GM12874 (cell line): ENCODE data around the gene ARHGAP10.

Experiments
- CTCF ChIP-seq: IDR thresholded peaks from 2 replicates; pipeline ENCODE4 v1.5.1; 2011; ENCODE audit warnings: low read depth, mild to moderate bottlenecking, control low read depth, low read length, moderate library complexity; ENCODE audit not compliant: insufficient read depth

The ARHGAP10 gene

DNA sequence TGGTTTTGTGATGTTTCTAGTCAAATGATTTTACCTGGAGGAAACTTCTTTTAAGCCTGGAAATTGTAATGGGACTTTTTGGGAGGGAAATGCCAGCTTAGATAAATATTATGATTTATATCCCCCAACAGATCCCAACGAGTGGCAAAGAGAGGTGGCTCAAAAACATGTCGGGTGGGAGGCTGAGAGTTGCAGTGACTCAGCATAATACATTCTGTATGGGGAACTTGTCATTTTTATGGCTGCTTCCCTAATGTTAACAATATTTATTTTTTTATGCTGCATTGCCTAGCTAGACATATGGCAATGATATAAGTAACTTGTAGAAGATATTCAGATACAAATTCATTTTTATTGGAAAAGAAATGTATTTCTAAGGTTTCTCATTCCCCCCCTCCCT lies 219.0 kb downstream of the ARHGAP10 start:
- TF ChIP-seq CTCF, result no peak

DNA sequence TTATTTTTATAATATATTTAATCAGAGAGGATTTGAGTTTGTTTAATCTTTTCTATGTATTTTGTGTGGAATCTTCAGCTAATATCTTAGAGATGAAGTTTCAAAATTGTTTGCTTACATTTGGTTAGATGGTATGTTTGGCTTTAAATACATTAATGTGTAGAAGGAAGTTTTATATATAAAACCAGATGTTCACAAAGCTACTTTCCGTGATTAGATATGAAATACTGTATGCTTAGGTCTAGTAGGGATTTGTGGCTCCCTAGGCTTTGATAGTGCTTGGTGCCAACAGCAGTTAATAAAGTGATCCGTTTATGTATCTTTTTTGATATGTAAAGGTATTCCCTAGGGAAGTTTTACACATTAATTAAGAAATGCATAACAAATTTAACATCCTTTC lies 223.0 kb downstream of the ARHGAP10 start:
- TF ChIP-seq CTCF, result no peak

DNA sequence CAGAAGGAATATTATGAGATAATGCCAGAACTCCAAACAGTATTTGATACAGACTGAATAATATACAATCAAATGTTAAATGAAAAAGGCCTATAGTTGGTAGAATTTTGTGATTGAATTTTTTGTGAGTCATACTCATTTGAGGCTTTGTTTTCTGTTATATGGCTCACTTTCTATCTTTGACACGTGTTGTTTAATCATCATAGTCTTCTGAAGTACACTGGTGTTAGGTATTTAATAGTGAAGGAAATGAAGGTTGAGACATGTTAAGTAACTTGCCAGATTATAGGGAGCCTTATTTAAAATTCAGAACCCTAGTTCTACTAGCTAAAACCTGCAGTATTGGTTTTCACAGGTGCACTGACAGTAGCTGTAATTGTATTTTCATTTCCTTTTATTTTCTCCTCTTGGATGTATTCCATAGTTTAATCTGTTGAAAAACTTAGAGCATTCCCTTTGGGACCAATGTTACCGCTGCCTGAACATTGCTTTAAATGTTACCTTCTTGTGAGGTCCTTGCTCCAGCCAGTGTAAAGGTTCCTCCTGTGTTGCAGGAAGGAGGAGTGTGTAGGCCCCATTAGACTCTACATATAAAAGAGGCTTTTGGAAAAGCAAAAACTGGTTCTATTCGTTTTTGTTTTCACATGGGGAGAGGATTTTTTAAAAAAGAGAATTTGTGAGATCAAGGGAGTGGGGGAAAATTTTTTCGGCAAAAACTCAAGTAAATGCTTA lies 224.1 kb downstream of the ARHGAP10 start:
- no peak for TF ChIP-seq CTCF

DNA sequence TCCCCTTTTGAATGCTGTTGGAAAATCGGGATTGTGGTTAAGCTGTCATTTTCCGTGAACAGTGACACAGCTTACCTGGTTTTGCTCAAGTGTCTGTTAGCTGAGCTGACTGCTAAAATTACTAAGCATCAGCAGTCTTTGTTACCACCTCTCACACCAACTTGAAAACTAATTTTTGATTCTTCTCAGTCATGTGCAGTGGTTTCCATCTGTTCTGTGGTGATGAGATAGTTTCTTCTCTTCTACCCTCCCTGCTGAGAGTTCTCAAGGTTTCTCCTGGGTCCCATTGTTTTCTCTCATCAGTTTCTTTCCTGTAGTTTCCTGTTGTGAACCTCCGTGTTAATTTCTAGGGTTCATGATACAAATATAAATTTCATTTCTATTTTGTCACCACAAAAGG lies 225.6 kb downstream of the ARHGAP10 start:
- no peak for TF ChIP-seq CTCF

DNA sequence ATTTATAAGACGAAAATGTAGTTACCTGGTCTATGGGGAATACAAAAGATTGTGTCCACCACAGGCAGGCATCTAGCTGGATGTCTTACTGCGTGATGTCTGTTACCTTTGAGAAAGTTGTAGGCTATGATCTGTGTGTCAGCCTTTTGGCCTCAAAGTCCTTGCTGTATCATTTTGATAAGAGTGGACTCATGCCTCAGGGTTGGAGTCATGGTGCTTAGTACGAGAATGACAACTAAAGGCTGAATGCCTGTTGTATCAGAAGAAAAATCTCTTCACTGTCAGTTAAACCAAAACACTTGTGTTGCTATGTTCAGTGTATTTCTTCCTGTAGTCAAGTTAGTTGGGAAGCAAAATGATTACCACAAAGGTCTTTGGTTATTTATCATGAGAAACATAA lies 226.2 kb downstream of the ARHGAP10 start:
- TF ChIP-seq CTCF, result no peak

- no peak for TF ChIP-seq CTCF
Measured at GRCh38 chr4:147958489-147959065, 226.7 kb downstream of the ARHGAP10 start.

GRCh38 chr4:147960971-147961370 lies 229.1 kb downstream of the ARHGAP10 start:
- TF ChIP-seq CTCF, result no peak

- no peak for TF ChIP-seq CTCF
Measured at GRCh38 chr4:147963839-147964238, 232.0 kb downstream of the ARHGAP10 start.
